ENCODE results near the gene DPRX.

DNA sequence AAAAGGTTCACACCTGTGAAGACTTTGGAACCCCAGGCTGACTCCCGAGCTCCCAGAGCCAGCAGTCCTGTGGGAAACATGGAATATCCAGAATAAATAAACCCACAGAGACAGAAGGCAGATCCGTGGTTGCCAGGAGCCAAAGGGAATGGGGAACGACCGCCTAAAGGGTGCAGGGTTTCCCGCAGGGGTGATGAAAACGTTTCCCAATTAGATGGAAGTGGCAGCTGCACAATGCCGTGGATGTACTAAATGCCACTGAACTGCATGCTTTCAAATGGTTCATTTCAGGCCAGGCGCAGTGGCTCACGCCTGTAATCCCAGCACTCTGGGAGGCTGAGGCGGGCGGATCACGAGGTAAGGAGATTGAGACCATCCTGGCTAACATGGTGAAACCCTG is 23.4 kb upstream of the DPRX start:
- TF ChIP-seq, protein P1, sequence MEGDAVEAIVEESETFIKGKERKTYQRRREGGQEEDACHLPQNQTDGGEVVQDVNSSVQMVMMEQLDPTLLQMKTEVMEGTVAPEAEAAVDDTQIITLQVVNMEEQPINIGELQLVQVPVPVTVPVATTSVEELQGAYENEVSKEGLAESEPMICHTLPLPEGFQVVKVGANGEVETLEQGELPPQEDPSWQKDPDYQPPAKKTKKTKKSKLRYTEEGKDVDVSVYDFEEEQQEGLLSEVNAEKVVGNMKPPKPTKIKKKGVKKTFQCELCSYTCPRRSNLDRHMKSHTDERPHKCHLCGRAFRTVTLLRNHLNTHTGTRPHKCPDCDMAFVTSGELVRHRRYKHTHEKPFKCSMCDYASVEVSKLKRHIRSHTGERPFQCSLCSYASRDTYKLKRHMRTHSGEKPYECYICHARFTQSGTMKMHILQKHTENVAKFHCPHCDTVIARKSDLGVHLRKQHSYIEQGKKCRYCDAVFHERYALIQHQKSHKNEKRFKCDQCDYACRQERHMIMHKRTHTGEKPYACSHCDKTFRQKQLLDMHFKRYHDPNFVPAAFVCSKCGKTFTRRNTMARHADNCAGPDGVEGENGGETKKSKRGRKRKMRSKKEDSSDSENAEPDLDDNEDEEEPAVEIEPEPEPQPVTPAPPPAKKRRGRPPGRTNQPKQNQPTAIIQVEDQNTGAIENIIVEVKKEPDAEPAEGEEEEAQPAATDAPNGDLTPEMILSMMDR (IDR thresholded peaks at IDR 0.05), result no peak
- TF ChIP-seq POLR2A (IDR thresholded peaks at IDR 0.05), result no peak
